HG02981 (cell line): ENCODE results near the gene ZNF384.
"Not testable (repeated sequence)": the region's sequence is repeated elsewhere in the genome, so short reads cannot be mapped to it uniquely, and the experiment has no call there.

Experiments
- ATAC-seq: cut with Tn5 transposase; IDR thresholded peaks from one replicate; pipeline ENCODE4 v1.9.1; 2021; ENCODE audit warnings: mild to moderate bottlenecking, moderate library complexity; ENCODE audit not compliant: unreplicated experiment

ZNF384 gene

DNA sequence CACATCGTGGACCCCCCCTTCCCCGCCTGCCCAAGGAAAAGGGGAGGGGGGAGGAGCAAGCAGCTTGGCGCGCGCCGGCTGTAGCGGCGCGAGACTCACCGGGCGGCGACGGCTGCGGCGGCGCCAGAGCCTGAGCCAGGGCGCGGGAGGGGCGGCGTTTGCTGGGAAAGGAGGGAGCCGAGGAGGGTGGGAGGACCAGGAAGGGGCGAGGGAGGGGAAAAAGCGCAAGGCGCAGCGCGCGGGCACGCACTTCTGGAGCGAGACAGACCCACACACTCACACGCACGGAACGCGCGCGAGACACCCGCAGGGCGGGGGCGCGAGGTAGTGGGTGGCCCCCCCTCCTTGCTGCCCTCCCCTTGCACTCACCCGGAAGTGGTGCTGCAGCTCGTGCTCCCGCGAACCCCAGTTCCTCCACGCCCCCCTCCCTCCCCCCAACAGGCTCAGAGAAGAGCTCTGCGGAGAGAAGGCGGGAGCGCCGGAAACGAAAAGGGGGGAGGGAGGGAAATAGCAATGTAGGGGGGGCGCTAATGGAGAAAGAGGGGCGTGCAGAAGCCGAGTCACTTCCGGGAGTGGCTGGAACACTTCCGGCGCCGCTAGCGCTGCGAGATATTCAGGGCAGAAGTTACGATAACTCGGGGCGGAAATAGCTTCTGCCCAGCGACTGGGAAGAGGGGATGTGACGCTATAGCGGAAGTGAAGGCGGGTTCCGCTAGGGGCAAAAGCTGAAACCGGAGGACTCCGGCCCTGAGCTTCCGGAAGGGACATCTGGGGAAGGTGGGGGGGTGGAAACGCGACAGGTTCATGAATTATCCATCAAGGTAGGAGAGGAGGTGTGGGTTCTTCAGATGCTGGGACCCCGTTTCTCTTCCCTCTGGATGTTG lies at the start of gene ZNF384:
ZNF384 (minus strand) TSS at position 377 of the 884 bp plus-strand sequence. CDS start 9,855 bp downstream, outside the sequence.
- ATAC-seq: peak; percentile 84

GRCh38 chr12:6736754-6737153 lies 47.6 kb upstream of the ZNF384 start:
- no peak for ATAC-seq

DNA sequence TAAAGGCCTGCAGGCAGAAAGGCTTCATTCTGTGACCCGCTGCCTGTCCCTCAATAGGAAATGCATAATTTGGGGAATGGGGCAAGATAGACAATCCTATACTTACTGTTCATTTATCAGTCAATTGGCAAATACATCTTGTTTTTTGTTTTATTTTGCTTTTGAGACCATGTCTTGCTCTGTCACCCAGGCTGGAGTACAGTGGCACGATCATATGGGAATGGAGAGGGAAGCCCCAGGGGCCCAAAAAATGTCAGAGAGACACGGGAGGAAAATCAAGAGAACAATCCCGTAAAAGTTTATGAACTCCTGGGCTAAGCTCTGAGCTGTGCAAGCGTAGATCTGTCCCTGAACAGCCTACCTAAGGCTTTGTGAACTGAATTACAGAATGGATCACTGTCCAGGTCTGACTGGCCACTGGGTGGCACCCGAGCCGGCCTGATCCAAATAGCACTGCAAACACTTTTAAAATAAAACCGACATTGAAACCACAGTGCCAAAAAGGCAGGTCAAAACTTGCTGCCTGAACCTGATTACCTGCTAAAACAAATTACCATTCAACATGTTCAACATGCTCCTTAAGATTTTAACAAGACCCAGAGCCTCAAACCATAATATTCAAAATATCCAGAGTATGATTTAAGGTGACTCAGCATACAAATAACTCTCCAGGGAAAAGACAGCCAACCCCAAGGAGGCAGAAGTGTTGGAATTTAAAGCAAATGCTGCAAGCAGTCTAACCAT lies 46.4 kb upstream of the ZNF384 start:
- ATAC-seq: no peak

DNA sequence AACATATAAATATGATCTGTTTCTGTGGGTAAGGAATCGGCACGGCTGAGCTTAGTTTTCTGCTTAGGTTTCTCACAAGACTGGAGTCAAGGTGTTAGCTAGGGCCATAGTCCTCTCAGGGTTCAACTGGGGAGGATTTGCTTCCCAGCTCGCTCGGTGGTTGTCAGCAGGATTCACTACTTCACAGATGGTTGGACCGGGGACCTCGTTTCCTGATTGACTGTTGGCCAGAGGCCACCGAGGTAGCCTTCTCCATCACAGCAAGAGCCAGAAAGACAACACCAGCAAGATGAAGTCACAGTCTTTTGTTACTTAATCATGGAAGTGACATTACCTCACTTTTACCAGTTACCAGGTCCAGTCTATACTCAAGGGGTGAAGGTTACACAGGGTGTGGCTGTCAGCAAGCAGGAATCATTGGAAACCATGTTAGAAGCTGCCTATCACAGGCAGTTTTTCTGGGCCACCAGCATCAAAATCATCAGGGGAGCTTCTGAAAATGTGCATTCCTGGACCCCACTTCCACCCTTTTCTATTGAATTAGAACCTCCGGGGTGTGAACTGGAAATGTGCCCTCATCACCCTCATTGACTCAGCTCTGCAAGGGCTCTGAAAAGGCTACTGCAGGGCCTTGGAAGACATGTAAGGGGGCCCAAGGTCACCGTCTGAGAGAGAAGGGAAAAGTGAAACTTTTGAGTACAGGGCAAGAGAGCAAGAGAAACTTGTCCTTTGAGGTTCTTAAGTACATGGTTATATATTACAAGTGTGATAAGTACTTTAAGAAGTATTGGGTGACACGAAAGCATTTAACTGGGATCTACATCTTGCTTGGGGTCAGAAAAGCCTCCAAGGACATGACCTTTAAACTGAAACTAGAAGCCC lies 45.6 kb upstream of the ZNF384 start:
- ATAC-seq: no peak

DNA sequence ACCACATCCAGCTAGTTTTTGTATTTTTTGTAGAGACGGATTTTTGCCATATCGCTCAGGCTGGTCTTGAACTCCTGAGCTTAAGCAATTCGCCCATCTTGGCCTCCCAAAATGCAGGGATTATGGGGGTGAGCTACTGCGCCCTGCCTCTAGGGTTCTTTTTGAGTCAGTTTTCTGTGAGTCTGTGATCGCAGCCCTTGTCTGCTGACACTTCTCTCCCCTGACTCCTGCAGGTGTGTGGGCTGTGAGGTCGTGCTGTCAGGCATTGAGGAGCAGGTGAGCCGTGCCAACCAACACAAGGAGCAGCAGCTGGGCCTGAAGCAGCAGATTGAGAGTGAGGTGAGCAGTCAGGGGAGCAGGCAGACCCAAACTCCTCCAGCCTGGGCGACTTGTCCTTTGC lies 41.0 kb upstream of the ZNF384 start:
- ATAC-seq: no peak

GRCh38 chr12:6729186-6729585 lies 40.0 kb upstream of the ZNF384 start:
- no peak for ATAC-seq

DNA sequence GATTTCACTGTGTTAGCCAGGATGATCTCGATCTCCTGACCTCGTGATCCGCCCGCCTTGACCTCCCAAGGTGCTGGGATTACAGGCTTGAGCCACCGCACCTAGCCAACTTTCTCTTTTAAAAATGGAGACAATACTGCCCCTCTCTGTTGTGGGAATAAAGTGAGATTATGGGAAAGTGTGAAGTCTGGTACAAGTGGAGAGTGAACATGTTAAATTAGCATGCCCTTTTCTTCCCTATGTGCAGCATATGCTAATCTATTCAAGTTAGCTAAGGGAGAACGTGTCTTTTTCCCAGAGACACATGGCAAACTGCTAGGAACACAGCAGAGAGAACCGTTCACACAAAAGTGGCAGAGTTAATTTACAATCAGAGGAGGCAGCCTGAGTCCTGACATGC lies 36.2 kb upstream of the ZNF384 start:
- no peak for ATAC-seq

DNA sequence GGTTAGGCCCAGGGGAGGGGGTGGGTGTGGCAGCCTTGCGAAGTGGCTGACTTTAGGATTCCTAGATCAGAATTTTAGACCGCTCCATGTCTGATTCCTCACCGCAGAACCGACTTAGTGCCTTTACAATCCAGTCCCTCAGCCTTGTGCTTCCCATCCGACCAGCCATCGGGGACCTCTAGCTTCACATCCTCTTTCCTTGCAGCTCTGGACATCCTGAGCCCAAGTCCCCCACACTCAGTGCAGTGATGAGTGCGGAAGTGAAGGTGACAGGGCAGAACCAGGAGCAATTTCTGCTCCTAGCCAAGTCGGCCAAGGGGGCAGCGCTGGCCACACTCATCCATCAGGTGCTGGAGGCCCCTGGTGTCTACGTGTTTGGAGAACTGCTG lies 35.2 kb upstream of the ZNF384 start:
- ATAC-seq: peak; percentile 28

GRCh38 chr12:6723607-6724408 lies 34.6 kb upstream of the ZNF384 start, which contains the start of gene COPS7A:
Gene COPS7A (plus strand): TSS chr12:6724046. CDS start chr12:6724657, 611 bp downstream.
- ATAC-seq: peak; percentile 93

DNA sequence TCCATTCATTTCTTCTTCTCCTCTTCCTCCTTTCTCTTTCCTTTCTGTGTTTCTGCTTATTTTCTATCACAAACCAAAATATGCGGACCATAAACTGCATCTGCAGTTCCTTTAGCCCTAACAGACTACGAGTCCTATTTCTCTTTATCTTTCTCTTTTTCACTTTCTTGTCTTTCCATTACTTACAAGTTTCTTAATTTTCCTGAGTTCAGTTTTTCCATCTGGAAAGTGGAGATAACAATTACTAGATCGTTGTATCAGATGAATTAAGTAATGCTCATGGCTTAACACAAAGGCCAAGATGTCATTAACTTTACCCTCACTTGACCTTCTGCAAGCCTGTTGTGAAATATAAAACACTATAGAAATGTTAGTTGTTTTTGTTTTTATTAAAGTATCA lies 33.7 kb upstream of the ZNF384 start:
- ATAC-seq: no peak

DNA sequence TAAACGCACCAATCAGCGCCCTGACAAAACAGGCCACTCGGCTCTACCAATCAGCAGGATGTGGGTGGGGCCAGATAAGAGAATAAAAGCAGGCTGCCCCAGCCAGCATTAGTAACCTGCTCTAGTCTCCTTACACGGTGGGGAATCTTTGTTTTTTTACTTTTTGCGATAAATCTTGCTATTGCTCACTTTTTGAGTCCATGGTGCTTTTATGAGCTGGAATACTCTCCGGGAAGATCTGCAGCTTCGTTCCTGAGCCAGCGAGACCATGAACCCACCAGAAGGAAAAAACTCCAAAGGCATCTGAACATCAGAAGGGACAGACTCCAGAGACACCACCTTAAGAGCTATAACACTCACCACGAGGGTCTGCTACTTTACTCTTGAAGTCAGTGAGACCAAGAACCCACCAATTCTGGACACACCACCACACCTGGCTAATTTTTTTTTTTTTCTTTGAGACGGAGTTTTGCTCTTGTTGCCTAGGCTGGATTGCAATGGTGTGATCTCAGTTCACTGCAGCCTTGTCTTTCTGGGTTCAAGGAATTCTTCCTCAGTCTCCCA lies 27.8 kb upstream of the ZNF384 start:
- ATAC-seq: no peak

- ATAC-seq: not testable (repeated sequence)
Observed at GRCh38 chr12:6716031-6716873, 27.1 kb upstream of the ZNF384 start.

- no peak for ATAC-seq
Observed at GRCh38 chr12:6708960-6709394, 19.8 kb upstream of the ZNF384 start.

DNA sequence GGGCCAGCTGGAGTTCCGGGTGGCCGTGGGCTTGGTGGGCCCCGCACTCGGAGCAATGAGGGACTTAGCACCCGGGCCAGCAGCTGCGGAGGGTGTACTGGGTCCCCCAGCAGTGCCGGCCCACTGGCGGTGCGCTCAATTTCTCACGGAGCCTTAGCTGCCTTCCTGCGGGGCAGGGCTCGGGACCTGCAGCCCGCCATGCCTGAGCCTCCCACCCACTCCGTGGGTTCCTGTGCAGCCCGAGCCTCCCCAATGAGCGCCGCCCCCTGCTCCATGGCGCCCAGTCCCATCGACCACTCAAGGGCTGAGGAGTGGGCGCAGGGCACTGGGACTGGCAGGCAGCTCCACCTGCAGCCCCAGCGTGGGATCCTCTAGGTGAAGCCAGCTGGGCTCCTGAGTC lies 19.2 kb upstream of the ZNF384 start:
- not testable (repeated sequence) for ATAC-seq

DNA sequence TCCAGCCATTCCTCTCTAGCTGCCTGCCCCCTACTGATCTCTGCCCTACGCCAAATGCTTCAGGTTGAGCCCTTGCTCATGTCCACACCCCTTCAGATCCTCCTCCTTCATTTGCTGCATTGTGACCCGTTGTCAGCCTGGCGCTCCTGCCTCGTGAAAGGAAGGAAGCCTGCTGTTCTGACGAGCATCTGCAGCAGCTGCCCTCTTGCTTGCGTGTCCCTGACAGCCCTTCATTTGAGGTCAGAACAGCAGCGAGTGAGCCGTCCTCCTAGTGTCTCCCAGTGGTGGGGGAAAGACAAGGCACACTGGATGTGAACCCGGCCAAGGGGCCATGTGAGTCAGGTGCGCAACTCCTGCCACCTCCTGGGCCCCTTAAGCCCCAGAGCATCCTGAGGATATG lies 14.5 kb upstream of the ZNF384 start:
- no peak for ATAC-seq

GRCh38 chr12:6701078-6701768 lies 12.0 kb upstream of the ZNF384 start:
- ATAC-seq: no peak

DNA sequence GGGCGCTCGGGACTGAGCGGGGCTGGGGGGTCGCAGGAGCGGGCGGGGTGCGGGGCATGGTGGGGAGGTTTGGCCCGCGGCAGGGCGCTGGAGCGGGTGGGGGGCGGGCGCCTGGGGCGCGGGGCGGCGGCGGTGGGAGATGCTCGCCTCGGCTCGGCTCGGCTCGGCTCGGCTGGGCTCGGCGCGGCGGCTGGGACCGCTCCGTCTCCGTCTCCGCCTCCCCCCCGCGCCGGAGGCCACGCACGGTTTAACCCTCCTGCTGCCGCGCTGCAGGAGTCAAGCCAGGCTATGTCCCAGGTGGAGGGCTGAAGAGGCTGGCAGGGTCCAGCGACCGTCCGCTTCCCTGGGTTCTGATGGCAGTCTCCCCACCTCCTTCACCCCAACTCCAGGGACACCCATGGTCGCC lies 11.5 kb upstream of the ZNF384 start, which contains the start of gene PIANP:
PIANP (minus strand) TSS at position 170 of the 406 bp plus-strand sequence. CDS start 2,754 bp downstream, outside the sequence.
- no peak for ATAC-seq

GRCh38 chr12:6699989-6700645 lies 10.9 kb upstream of the ZNF384 start:
- ATAC-seq: no peak
